Retina (tissue), 1 donor: Measurements from ENCODE around the gene CMBL.
"Not testable (repeated sequence)": the region's sequence is repeated elsewhere in the genome, so short reads cannot be mapped to it uniquely, and the experiment has no call there.

Experiments used
- DNase-seq: peaks from one replicate; pipeline ENCODE4 v3.0.0-alpha.2; 2016

CMBL gene

GRCh38 chr5:10333154-10334006, 25.7 kb upstream of the CMBL start:
- peak; percentile 78 for DNase-seq

DNA sequence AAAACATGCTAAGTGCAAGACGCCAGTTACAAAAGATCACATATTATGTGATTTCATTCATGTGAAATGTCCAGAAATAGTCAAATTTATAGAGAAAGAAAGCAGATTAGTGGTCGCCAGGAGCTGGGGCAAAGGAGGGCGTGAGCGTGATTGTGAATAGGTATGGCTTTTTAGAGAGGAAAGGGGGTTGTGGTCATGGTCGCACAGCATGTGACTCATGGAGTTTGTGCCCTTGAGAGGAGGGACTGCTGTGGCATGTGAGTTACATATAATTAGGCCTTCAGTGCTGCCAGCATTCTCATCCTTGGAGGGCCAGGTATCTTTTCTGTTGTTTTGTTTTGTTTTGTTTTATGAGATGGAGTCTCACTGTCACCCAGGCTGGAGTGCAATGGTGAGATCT, 24.6 kb upstream of the CMBL start:
- DNase-seq, result no peak

DNA sequence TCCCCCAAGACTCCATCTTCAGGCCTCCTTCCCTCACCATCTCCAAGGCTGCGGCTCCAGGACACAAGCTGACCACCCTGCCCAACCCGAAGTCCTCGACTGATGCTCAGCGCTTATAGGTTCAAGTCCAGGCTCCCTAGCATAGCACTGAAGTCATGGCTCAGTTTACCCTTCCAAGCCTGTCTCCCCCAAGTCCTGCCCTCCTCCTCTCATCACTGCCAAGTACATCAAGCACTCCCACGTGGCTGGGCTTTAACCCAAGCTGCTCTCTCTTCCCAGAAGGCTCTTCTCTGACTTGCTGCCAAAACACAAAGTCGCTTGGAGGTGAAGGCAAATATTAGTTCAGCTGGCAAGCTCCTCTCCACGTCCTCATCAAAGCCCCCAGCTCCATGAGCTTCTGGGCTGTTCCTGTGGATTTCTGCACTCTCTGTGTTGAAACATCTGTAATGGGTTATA, 23.7 kb upstream of the CMBL start:
- DNase-seq, result no peak

- no peak for DNase-seq
These were observed 23.0 kb upstream of the CMBL start for GRCh38 chr5:10330511-10331230.

- no peak for DNase-seq
These were observed 22.2 kb upstream of the CMBL start for GRCh38 chr5:10329820-10330481.

DNA sequence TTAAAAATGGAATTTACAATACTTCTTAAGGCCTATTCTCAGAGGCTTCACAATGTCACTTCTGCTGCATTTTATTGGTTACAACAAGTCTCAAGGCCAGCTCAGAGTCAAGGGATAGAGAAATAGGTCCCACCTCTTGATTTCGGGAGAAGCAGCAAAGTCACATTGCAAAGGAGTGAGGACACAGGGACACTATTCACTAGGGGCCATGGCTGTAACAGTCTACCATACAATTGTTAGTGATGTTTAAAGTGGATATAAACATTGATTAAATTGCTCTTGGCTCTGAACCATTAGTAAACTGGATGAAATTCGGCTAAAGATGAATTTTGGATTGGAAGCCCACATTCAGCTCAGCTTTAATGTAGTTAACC, 21.7 kb upstream of the CMBL start:
- no peak for DNase-seq

DNA sequence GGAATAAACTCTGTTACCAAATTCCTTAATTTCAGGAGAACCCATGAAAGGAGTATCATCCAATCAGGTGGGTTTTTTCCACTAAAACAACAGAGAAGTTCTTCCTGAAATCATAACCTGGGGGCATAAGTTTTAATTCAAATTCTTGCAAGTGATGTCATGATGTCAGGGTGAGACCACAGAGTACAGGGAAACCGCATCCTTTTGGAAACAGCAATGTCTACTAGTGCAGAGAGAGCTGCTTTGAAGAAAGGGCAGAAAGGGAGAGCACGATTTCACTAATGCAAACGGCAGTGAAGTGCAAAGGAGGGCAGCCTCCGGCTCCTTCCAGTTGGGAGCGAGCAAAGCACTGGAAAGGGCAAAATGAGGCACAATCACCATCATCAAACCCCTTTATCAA, 20.6 kb upstream of the CMBL start:
- DNase-seq, result no peak

GRCh38 chr5:10324518-10325370, 17.0 kb upstream of the CMBL start:
- DNase-seq, result no peak

- DNase-seq, result no peak
These were observed 16.1 kb upstream of the CMBL start for GRCh38 chr5:10323588-10324488.

GRCh38 chr5:10321882-10322281, 14.2 kb upstream of the CMBL start:
- no peak for DNase-seq

GRCh38 chr5:10320793-10321192, 13.1 kb upstream of the CMBL start:
- no peak for DNase-seq

- no peak for DNase-seq
These were observed 11.6 kb upstream of the CMBL start for GRCh38 chr5:10319202-10319851.

DNA sequence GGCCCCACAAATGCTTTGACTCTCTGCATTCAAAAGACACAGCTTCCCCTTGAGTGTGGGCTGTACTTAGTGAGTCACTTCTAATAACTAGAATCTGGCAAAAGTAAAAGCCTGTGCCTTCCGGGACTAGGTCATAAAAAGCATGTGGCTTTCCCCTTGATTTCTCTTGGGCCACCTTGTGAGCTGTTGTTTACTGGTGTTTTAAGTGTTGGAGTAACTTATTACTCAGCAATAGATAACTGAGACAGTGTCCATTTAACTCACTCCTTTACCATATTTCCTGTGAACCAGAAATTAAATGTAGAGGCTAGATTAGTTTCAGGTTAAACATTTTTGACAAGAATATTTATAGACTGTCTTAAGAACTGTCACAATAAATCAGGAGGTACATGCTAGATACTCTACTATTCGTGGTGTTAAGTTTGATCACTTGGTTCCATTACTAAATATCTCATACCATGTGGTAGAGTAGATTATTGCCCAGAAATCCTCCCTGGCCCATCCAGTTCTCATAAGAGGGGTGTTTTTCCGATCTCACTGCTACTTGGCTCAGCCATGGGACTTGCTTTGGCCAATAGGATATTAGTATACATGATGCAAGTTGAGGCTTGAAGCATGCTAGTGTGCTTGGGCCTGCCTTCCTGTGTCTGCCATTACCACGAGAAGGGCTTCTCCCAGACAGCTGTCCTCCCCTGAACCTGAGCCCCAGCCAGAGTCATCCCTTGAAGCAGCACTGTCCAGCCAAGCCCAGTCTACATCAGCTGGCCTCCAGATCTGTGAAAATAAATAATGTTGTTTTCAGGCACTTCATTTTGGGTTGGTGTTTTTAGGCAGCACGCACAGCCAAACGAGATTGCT, 10.4 kb upstream of the CMBL start:
- no peak for DNase-seq

DNA sequence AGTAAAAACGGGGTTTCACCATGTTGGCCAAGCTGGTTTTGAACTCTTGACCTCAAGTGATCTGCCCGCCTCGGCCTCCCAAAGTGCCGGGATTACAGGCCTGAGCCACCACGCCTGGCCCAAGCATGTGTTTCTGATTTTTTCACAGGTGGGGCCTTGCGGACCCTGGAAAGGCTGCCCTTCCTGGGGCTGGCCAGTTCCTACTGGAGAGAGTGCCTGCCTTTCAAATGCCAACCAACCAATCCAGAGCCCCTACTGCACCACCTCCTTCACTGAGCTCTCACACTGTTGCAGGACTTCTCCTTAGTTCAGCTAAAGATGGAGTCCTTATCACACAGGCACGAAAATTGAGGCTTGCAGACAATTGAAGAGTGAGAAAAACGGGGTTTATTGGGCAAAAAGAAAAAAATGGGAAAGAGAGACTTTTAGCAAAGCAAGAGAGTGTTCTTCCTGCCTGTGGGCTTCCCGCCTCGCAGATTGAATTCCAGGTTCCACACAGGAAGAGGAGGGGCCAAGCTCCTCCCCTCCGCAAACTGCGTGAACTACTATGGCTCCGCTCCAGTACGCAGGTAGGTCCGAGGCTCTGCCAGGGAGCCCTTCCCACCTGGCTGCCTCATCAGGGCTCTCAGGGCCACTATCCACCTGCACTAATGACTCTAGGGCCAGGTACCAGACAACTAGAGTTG, 8.3 kb upstream of the CMBL start:
- DNase-seq, result no peak

DNA sequence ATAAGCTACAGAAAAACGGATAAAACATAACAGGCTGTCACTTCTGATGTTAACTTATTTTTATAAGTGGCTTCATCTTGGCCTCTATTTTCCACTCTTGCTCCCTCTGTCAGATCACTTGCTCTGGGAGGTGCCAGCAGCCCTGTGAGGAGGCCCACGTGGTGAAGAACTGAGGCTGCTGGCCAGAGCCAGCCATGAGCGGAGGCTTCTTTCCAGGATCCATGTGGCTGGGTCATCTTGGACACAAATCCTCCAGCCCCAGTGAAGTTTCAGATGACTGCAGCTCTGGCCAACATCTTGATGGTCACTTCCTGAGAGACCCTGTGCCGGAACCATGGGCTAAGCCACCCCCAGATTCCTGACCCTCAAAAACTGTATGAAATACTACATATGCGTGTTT, 7.5 kb upstream of the CMBL start:
- DNase-seq, result no peak

- no peak for DNase-seq
These were observed 4.1 kb upstream of the CMBL start for GRCh38 chr5:10311595-10312425.

DNA sequence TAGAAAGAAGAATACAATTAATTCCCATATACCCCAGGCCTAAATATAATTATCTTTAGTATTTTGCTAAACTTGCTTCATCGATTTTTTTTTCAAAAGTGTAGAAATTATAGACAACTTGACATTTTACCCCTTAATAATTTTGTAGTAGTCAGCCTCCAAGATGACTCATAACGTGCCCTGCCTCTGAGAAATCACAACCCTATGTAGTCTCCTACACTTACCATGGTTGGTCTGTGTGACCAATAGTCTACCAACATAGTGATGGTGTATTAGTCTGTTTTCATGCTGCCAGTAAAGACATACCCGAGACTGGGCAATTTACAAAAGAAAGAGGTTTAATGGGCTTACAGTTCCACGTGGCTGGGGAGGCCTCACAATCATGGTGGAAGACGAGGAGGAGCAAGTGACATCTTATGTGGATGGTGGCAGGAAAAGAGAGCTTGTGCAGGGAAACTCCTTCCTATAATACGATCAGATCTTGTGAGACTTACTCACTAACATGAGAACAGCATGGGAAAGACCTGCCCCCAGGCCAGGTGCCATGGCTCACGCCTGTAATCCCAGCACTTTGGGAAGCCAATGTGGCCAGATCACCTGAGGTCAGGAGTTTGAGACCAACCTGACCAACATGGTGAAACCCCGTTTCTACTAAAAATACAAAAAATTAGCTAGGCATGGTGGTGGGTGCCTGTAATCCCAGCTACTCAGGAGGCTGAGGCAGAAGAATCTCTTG, 3.3 kb upstream of the CMBL start:
- DNase-seq, result not testable (repeated sequence)
